H1 (cell line): Measurements from ENCODE around the gene STX4. TPM values are rescaled to one million over a fixed set of nuclear protein-coding genes. Genes with fewer than 3 reads are reported as not detected.
A peak's percentile ranks its signal among the peaks of the same experiment; 100 is the strongest.

Experiments used
- CHD7 ChIP-seq: fragments of 300-600 bp; sonication (generic); IDR thresholded peaks from 2 replicates; pipeline ENCODE4 v1.7.1; 2012; ENCODE audit warnings: low read length, moderate library complexity, mild to moderate bottlenecking, inconsistent platforms; ENCODE audit not compliant: insufficient replicate concordance
- EGR1 ChIP-seq: IDR thresholded peaks from 2 replicates; pipeline ENCODE4 v1.6.1; 2011; ENCODE audit warnings: low read depth, low read length, borderline replicate concordance
- HDAC2 ChIP-seq, 2 experiments: fragments of 300-600 bp in 1 of 2; sonication (generic) in 1 of 2; IDR thresholded peaks; 2 replicates each; pipeline ENCODE4 v1.6.1; 2011 to 2012; ENCODE audit warnings: low read depth in 2 of 2, low read length in 2 of 2, mild to moderate bottlenecking in 2 of 2, moderate library complexity in 2 of 2, borderline replicate concordance in 1 of 2, inconsistent platforms in 1 of 2
- KDM5A ChIP-seq: fragments of 200-600 bp; IDR thresholded peaks from 2 replicates; pipeline ENCODE4 v1.7.1; 2012; ENCODE audit warnings: mild to moderate bottlenecking, low read length, inconsistent platforms, mixed read lengths
- PHF8 ChIP-seq: fragments of 200-600 bp; sonication (generic); conservative IDR thresholded peaks from 2 replicates; pipeline ENCODE4 v1.7.1; 2012; ENCODE audit warnings: low read depth, mild to moderate bottlenecking, inconsistent platforms, low read length, moderate library complexity
- RBBP5 ChIP-seq: IDR thresholded peaks from 2 replicates; pipeline ENCODE4 v1.7.1; 2012; ENCODE audit warnings: low read depth, mild to moderate bottlenecking, inconsistent platforms, low read length, moderate library complexity, borderline replicate concordance
- SIN3A ChIP-seq, 2 experiments: IDR thresholded peaks in 1 of 2; conservative IDR thresholded peaks in 1 of 2; 2 replicates each; pipeline ENCODE4 v1.6.1; 2011 to 2012; ENCODE audit warnings: low read length in 2 of 2, improper control_type of control experiment in 1 of 2, low read depth in 1 of 2, mild to moderate bottlenecking in 1 of 2
- TAF1 ChIP-seq: IDR thresholded peaks from 2 replicates; pipeline ENCODE4 v1.6.1; 2011; ENCODE audit warnings: mild to moderate bottlenecking, low read depth, low read length
- polyA plus RNA-seq, 7 experiments: library from polyadenylated mRNA; depleted of rRNA in 3 of 7; stranded (reverse) in 5 of 7; unstranded in 2 of 7; fragments of >200 nt in 5 of 7; fragments of 200-250 nt in 2 of 7; gene quantifications; 1 replicate in 5 of 7; 2 replicates in 1 of 7; 4 replicates in 1 of 7; pipeline versions ENCODE4 v1.2.1 to v1.2.3, GENCODE V29; 2011 to 2013; ENCODE audit warnings: missing spikeins in 2 of 7, mixed read lengths in 2 of 7
- total RNA-seq: library from RNA; stranded (reverse); fragmentation: NEBNext Ultra II Directional; extraction: Animal tissue kit (Norgen Biotek cat#: 25700); gene quantifications from 2 replicates; pipeline ENCODE4 v1.2.1, GENCODE V29; 2021

STX4 gene
- total and polyA plus RNA-seq, 2 of the 8 experiments (the other 6 are each of a cell fraction or from before 2014, with no cell fraction given), result 25.8 to 32.3 TPM

- TF ChIP-seq CHD7 (no peak), PHF8 (no peak), RBBP5 (peak; percentile 17; the same call in 1 of the 2 replicates), TAF1 (0 out of 2 replicates have a peak, but pooled peaks have one; percentile 48), HDAC2 (IDR thresholded peaks at IDR 0.05; ENCODE audit: borderline replicate concordance in 1 of 2, low read depth in 2 of 2, low read length in 2 of 2) (0 out of 4 replicates have a peak, but pooled peaks of 1 of the 2 experiments have one; percentile 43), EGR1 (no peak), KDM5A (no peak), SIN3A (conservative IDR thresholded peaks at IDR 0.05 in 1 of 2, IDR thresholded peaks at IDR 0.05 in 1 of 2; ENCODE audit: low read depth in 1 of 2, low read length in 2 of 2) (peak in 1 of 2 experiments; percentile 54; a peak in 2 of 4 replicates)
These were observed 36.2 kb upstream of the STX4 start (continued) for GRCh38 chr16:30996985-30997724.
